NCI-H187 treated with DMSO at 0.1 percent for 48 hours (cell line): Measurements from ENCODE around the gene C17orf50.

Experiments
- DNase-seq: peaks from one replicate; lab custom pipeline; 2025; lab: John Stamatoyannopoulos, UW

The C17orf50 gene

GRCh38 chr17:35760587-35760986, at the start of gene C17orf50:
Gene C17orf50 (plus strand): TSS chr17:35760887. CDS start chr17:35760942, 55 bp downstream.
- no peak for DNase-seq

- no peak for DNase-seq
These were observed 49.7 kb upstream of the C17orf50 start for GRCh38 chr17:35710950-35711349.

- DNase-seq: no peak
These were observed 47.5 kb upstream of the C17orf50 start for GRCh38 chr17:35713069-35713728.

GRCh38 chr17:35714988-35715387, 45.7 kb upstream of the C17orf50 start:
- DNase-seq: no peak

GRCh38 chr17:35715416-35715815, 45.3 kb upstream of the C17orf50 start:
- DNase-seq: no peak

GRCh38 chr17:35716173-35716572, 44.5 kb upstream of the C17orf50 start:
- no peak for DNase-seq

- no peak for DNase-seq
These were observed 43.7 kb upstream of the C17orf50 start for GRCh38 chr17:35716897-35717465.

- no peak for DNase-seq
These were observed 43.2 kb upstream of the C17orf50 start for GRCh38 chr17:35717475-35717874.

- no peak for DNase-seq
These were observed 37.0 kb upstream of the C17orf50 start for GRCh38 chr17:35723735-35724134.

- no peak for DNase-seq
These were observed 35.6 kb upstream of the C17orf50 start for GRCh38 chr17:35725058-35725457.

GRCh38 chr17:35725802-35726126, 34.9 kb upstream of the C17orf50 start:
- DNase-seq: no peak

- no peak for DNase-seq
These were observed 34.3 kb upstream of the C17orf50 start for GRCh38 chr17:35726127-35726952.

- no peak for DNase-seq
These were observed 33.7 kb upstream of the C17orf50 start for GRCh38 chr17:35726953-35727460.

GRCh38 chr17:35727635-35728034, 33.1 kb upstream of the C17orf50 start:
- no peak for DNase-seq

GRCh38 chr17:35728551-35728950, 32.1 kb upstream of the C17orf50 start:
- no peak for DNase-seq

- no peak for DNase-seq
These were observed 31.3 kb upstream of the C17orf50 start for GRCh38 chr17:35729405-35729833.

GRCh38 chr17:35730400-35731005, 30.2 kb upstream of the C17orf50 start:
- DNase-seq: no peak

- no peak for DNase-seq
These were observed 29.3 kb upstream of the C17orf50 start, which contains the start of gene RASL10B for GRCh38 chr17:35731239-35731916. Gene RASL10B (plus strand): TSS chr17:35731639. CDS start chr17:35735185, 3,546 bp downstream.

- DNase-seq: no peak
These were observed 28.5 kb upstream of the C17orf50 start for GRCh38 chr17:35731917-35732805.

GRCh38 chr17:35732806-35733136, 27.9 kb upstream of the C17orf50 start:
- no peak for DNase-seq

- DNase-seq: no peak
These were observed 27.3 kb upstream of the C17orf50 start for GRCh38 chr17:35733366-35733765.
